CD4-positive, alpha-beta T cell (primary cell): ENCODE measurements around the gene LBH. TPM values are rescaled to one million over a fixed set of nuclear protein-coding genes. Genes with fewer than 3 reads are reported as not detected.

Experiments
- ATAC-seq: fragments of 200-7000 bp; cut with Tn5 transposase; one replicate; pipeline ENCODE4 v1.10.0; 2022; ENCODE audit warnings: mild to moderate bottlenecking; ENCODE audit not compliant: poor library complexity
- CTCF ChIA-PET: fragments of 350-600 bp; sonication (Branson Sonifier 250); formaldehyde crosslinking; loops from one replicate; lab custom pipeline; 2021; ENCODE audit warnings: antibody characterized with exemption, inconsistent platforms; lab: Charles Lee
- POLR2A ChIA-PET: fragments of 350-600 bp; sonication (Branson Sonifier 250); formaldehyde crosslinking; loops from one replicate; lab custom pipeline; 2021; ENCODE audit warnings: antibody characterized with exemption, inconsistent platforms; lab: Charles Lee
- DNase-seq, 14 experiments: peaks; one replicate each; pipeline ENCODE4 v3.0.0-alpha.2; 2013 to 2020; ENCODE audit warnings: mixed read lengths in 2 of 14
- H3K27ac ChIP-seq, 2 donors: one replicate each; pipeline versions ENCODE4 v1.5.1 to v1.7.0; 2013; ENCODE audit warnings: low read length in 2 of 2, low read depth in 1 of 2, mild to moderate bottlenecking in 1 of 2
- H3K27me3 ChIP-seq, 2 experiments: 1 replicate in 1 of 2; 2 replicates in 1 of 2; pipeline versions ENCODE4 v1.6.1 to v1.7.0; 2013; ENCODE audit warnings: low read length in 2 of 2, control low read depth in 1 of 2, mild to moderate bottlenecking in 1 of 2, moderate library complexity in 1 of 2; ENCODE audit not compliant: insufficient read depth in 2 of 2, control insufficient read depth in 1 of 2
- H3K36me3 ChIP-seq: one replicate; pipeline ENCODE4 v1.6.1; 2013; ENCODE audit warnings: low read length, control low read depth; ENCODE audit not compliant: insufficient read depth
- H3K4me1 ChIP-seq: one replicate; pipeline ENCODE4 v1.6.1; 2013; ENCODE audit warnings: low read length, control low read depth; ENCODE audit not compliant: insufficient read depth
- H3K4me3 ChIP-seq: one replicate; pipeline ENCODE4 v1.5.1; 2013; ENCODE audit warnings: mild to moderate bottlenecking, low read length, moderate library complexity
- H3K9me3 ChIP-seq, 2 experiments: 1 replicate in 1 of 2; 2 replicates in 1 of 2; pipeline versions ENCODE4 v1.6.1 to v1.7.0; 2013; ENCODE audit warnings: low read length in 2 of 2, mild to moderate bottlenecking in 2 of 2, control low read depth in 1 of 2, moderate library complexity in 1 of 2; ENCODE audit not compliant: control insufficient read depth in 1 of 2, insufficient read depth in 1 of 2
- H3K27ac Mint-ChIP-seq: one replicate; pipeline ENCODE4 v1.8.0; 2020; ENCODE audit warnings: mixed read lengths
- H3K27me3 Mint-ChIP-seq: one replicate; pipeline ENCODE4 v1.8.0; 2021; ENCODE audit warnings: mixed read lengths
- H3K36me3 Mint-ChIP-seq: one replicate; pipeline ENCODE4 v1.8.0; 2021; ENCODE audit warnings: low read depth, mixed read lengths
- H3K4me1 Mint-ChIP-seq: one replicate; pipeline ENCODE4 v1.8.0; 2021; ENCODE audit warnings: low read depth, mixed read lengths
- H3K4me3 Mint-ChIP-seq: one replicate; pipeline ENCODE4 v1.8.0; 2020; ENCODE audit warnings: mild to moderate bottlenecking, mixed read lengths
- H3K9me3 Mint-ChIP-seq: one replicate; pipeline ENCODE4 v1.8.0; 2020; ENCODE audit warnings: mixed read lengths
- intact Hi-C, 2 experiments: fragments of 100-400 bp; cut with DNase I in 1 of 2; cut with micrococcal nuclease in 1 of 2; formaldehyde crosslinking; loops; one replicate each; pipeline versions ENCODE4 v1.15.1 to v1.9.0; 2023 to 2025; cut with DNase I, micrococcal nuclease
- total RNA-seq, 174 experiments: library from RNA in 2 of 174; stranded (reverse) in 2 of 174; gene quantifications; one replicate each; pipeline ENCODE4 v1.2.3 and lab custom pipeline; 2021 to 2026
- TF ChIP-seq, protein P1 (sequence below): fragments of 200-600 bp; IDR thresholded peaks from one replicate; pipeline ENCODE4 v1.8.0; 2022; ENCODE audit warnings: antibody characterized with exemption, mild to moderate bottlenecking

Gene LBH
- total RNA-seq, 2 experiments from 2014 or later = 131 to 135 TPM

- Mint-ChIP-seq H3K36me3 (no peaks in the 10 kb centered on the region), H3K4me1 (peaks cover 58% of the 10 kb centered on the region), H3K27me3 (no peaks in the 10 kb centered on the region), H3K27ac (peak overlapping the region; percentile 99), H3K9me3 (no peaks in the 10 kb centered on the region), H3K4me3 (peak overlapping the region; percentile 40)
- POLR2A ChIA-PET = interaction anchor here (0.9 to 7.6 kb wide), 3 partner anchors 11 to 57 kb away, joined by 4 to 87 read pairs (median 83); partner anchors contain the start of gene LBH
- no peak for ATAC-seq
- TF ChIP-seq, protein P1, sequence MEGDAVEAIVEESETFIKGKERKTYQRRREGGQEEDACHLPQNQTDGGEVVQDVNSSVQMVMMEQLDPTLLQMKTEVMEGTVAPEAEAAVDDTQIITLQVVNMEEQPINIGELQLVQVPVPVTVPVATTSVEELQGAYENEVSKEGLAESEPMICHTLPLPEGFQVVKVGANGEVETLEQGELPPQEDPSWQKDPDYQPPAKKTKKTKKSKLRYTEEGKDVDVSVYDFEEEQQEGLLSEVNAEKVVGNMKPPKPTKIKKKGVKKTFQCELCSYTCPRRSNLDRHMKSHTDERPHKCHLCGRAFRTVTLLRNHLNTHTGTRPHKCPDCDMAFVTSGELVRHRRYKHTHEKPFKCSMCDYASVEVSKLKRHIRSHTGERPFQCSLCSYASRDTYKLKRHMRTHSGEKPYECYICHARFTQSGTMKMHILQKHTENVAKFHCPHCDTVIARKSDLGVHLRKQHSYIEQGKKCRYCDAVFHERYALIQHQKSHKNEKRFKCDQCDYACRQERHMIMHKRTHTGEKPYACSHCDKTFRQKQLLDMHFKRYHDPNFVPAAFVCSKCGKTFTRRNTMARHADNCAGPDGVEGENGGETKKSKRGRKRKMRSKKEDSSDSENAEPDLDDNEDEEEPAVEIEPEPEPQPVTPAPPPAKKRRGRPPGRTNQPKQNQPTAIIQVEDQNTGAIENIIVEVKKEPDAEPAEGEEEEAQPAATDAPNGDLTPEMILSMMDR = no peak
- CTCF ChIA-PET = interaction anchor here (0.9 kb wide), 1 partner anchor 490 kb away, joined by 3 read pairs; no protein-coding TSS in a partner anchor
- intact Hi-C loops = no loop called here
- Histone ChIP-seq H3K27me3 (no peaks in the 10 kb centered on the region), H3K4me3 (no peak overlapping the region), H3K9me3 (no peaks in the 10 kb centered on the region), H3K36me3 (no peaks in the 10 kb centered on the region), H3K4me1 (peaks cover 59% of the 10 kb centered on the region), H3K27ac (peak overlapping the region in 1 of 2 donors; percentile 18)
- no peak for DNase-seq
These were observed 9.3 kb upstream of the LBH start for GRCh38 chr2:30222031-30222430.

DNA sequence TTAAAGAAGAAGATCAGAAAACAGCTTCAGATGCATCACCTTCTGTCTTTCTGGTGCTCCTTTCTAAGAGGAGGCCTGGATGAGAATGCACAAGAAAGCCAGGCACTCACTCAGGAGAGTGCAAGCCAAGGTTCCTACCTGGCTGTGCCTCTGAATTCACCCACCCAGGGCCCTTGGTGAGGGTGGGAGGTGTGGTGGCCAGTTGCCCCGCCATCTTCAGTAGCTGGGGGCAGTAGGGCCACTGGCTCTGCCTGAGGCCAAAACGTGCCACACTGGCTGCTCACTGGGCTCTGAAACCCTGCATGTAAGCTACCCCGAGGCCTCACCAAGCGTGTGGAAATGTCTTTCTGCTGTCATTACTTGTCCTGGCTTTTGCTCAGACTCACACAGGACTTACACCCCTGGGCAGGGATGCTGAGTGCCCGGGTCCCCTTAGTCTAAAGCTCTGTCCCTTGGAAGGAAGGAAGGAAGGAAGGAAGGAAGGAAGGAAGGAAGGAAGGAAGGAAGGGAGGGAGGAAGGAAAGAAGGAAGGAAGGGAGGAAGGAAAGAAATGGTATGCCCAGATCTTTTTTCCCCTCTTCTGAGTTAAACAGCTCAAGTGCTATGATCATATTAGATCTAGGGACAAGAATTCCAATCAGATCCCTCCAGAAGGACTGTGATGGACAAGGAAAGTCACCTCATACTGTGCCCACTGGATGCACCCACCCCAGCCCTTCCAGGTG, 8.5 kb upstream of the LBH start:
- peaks cover 64% of the 10 kb centered on the region for H3K4me1 ChIP-seq
- H3K4me3 Mint-ChIP-seq = peak overlapping the region; percentile 82

DNA sequence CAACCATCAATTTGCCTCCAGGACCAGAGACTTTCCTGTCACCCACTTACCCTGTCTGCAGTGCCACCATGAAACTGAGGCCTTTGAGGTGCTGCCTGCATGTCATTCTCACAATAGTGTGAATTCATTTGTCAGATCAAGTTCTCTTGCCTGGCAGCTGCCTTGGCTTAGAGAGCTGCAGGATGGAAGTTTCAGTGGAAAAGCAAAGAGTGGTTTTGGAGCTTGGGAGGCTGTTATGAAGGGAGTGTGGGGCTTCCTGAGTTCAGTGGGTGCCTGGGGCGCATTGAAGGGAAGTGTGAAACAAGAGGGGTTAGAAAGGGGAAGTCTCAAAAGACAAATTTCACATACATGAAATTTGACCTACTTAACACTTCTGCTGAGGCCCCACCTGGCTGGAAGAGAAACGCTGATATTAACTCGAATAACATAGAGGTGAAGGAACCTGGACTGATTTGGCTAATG, 7.9 kb upstream of the LBH start:
- Histone ChIP-seq H3K36me3 (no peaks in the 10 kb centered on the region), H3K4me1 (peaks cover 65% of the 10 kb centered on the region), H3K4me3 (no peak overlapping the region), H3K9me3 (no peaks in the 10 kb centered on the region), H3K27me3 (no peaks in the 10 kb centered on the region), H3K27ac (peak overlapping the region; percentile 70 to 94)
- DNase-seq (peak in 4 of 14 experiments; percentile 37 to 75 (median 52)), ATAC-seq (no peak)
- peaks cover 71% of the 10 kb centered on the region for H3K4me1 Mint-ChIP-seq
- H3K27me3 Mint-ChIP-seq = no peaks in the 10 kb centered on the region
- no peaks in the 10 kb centered on the region for H3K36me3 Mint-ChIP-seq
- ChIA-PET POLR2A (interaction anchor here (0.6 to 7.6 kb wide), 9 partner anchors 9 to 113 kb away, joined by 3 to 87 read pairs (median 4); partner anchors contain the start of gene LBH), CTCF (no interaction called here)
- H3K27ac Mint-ChIP-seq = peak overlapping the region; percentile 99
- intact Hi-C loops = no loop called here
- peak overlapping the region; percentile 82 for H3K4me3 Mint-ChIP-seq
- TF ChIP-seq, protein P1 = no peak
- no peaks in the 10 kb centered on the region for H3K9me3 Mint-ChIP-seq

More for the DNA sequence above, 8.5 kb upstream of the LBH start:
- H3K9me3 Mint-ChIP-seq = no peaks in the 10 kb centered on the region
- intact Hi-C loops = no loop called here
- peaks cover 66% of the 10 kb centered on the region for H3K4me1 Mint-ChIP-seq
- Histone ChIP-seq H3K36me3 (no peaks in the 10 kb centered on the region), H3K4me3 (no peak overlapping the region), H3K27ac (peak overlapping the region; percentile 70 to 94), H3K9me3 (no peaks in the 10 kb centered on the region), H3K27me3 (no peaks in the 10 kb centered on the region)
- DNase-seq (no peak), ATAC-seq (no peak)
- no peaks in the 10 kb centered on the region for H3K27me3 Mint-ChIP-seq
- ChIA-PET POLR2A (interaction anchor here (0.8 to 7.6 kb wide), 7 partner anchors 9 to 113 kb away, joined by 3 to 87 read pairs (median 8); partner anchors contain the start of gene LBH), CTCF (interaction anchor here (0.9 kb wide), 1 partner anchor 489 kb away, joined by 3 read pairs; no protein-coding TSS in a partner anchor)
- TF ChIP-seq, protein P1 = no peak
- H3K27ac Mint-ChIP-seq = peak overlapping the region; percentile 99
- no peaks in the 10 kb centered on the region for H3K36me3 Mint-ChIP-seq
